ENCODE measurements around the gene CXorf58.

- TF ChIP-seq CTCF (conservative IDR thresholded peaks at IDR 0.05; ENCODE audit: low read depth, low read length) (no peak), RFX5 (IDR thresholded peaks at IDR 0.05; ENCODE audit: low read depth, low read length) (no peak), POLR2A (IDR thresholded peaks at IDR 0.05; ENCODE audit: low read depth, low read length) (no peak), CEBPB (IDR thresholded peaks at IDR 0.05; ENCODE audit: low read depth, low read length) (no peak), SMC3 (IDR thresholded peaks at IDR 0.05; ENCODE audit: low read depth, low read length) (no peak)
These were observed 20.4 kb upstream of the CXorf58 start for GRCh38 chrX:23887451-23887850.

Measured in IMR-90 (cell line).